Peyer's patch (tissue), 4 donors: ENCODE data around the gene RELCH.

Experiments
- POLR2A ChIP-seq, 2 donors: fragments of 450-650 bp; IDR thresholded peaks; one replicate each; pipeline ENCODE4 v1.5.1; 2017; ENCODE audit warnings: antibody characterized with exemption in 2 of 2, mild to moderate bottlenecking in 2 of 2, moderate library complexity in 2 of 2
- TF ChIP-seq, protein P1 (sequence below), 6 experiments: fragments of 450-650 bp in 4 of 6; fragments of 200-600 bp in 2 of 6; sonication (generic) in 1 of 6; IDR thresholded peaks; one replicate each; pipeline ENCODE4 v1.5.1; 2017 to 2019; ENCODE audit warnings: antibody characterized with exemption in 6 of 6, mild to moderate bottlenecking in 3 of 6, moderate library complexity in 1 of 6

DNA sequence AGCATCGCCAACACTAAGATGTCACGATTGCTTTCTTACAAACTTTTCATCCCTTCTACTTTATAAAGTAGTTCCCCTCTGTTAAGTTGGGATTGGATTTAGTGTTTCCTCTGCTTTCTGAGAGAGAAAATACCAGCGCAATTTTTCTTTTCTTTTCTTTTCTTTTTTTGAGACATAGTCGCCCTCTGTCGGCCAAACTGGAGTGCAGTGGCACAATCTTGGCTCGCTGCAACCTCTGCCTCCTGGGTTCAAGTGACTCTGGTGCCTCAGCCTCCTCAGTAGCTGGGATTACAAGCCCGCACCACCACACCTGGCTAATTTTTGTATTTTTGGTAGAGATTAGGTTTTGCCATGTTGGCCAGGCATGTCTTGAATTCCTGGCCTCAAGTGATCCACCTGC, 9.0 kb downstream of the RELCH start:
- TF ChIP-seq, protein P1, sequence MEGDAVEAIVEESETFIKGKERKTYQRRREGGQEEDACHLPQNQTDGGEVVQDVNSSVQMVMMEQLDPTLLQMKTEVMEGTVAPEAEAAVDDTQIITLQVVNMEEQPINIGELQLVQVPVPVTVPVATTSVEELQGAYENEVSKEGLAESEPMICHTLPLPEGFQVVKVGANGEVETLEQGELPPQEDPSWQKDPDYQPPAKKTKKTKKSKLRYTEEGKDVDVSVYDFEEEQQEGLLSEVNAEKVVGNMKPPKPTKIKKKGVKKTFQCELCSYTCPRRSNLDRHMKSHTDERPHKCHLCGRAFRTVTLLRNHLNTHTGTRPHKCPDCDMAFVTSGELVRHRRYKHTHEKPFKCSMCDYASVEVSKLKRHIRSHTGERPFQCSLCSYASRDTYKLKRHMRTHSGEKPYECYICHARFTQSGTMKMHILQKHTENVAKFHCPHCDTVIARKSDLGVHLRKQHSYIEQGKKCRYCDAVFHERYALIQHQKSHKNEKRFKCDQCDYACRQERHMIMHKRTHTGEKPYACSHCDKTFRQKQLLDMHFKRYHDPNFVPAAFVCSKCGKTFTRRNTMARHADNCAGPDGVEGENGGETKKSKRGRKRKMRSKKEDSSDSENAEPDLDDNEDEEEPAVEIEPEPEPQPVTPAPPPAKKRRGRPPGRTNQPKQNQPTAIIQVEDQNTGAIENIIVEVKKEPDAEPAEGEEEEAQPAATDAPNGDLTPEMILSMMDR (IDR thresholded peaks at IDR 0.05) = no peak
- TF ChIP-seq POLR2A (IDR thresholded peaks at IDR 0.05) = no peak
